Measurements from ENCODE around the gene CD37.

The CD37 gene

DNA sequence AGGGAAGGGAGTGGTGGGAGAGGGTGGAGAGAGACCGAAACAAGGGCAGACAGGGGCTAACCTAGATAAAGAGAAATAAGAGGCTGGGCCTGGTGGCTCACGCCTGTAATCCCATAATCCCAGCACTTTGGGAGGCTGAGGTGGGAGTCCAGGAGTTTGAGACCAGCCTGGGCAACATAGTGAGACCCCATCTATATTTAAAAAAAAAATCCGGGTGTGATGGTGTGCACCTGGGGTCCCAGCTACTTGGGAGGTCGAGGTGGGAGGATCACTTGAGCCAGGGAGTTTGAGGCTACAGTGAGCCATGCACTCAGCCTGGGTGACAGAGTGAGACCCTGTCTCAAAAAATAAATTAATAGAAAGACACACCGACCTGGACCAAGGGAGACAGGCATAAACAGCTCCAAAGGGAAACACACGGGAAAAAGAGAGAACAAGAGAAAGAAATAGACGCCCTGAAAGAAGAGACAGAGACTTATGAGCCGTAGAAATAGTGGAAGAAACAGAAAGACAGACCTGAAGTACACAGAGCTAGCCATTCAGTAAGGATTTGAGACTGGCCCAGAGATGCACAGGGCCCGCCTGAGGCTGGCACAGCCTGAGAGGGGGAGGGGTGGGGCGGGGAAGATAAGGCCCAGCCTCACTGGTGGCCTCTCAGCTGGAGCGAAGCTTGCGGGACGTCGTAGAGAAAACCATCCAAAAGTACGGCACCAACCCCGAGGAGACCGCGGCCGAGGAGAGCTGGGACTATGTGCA lies 2.2 kb downstream of the CD37 start:
- peaks cover 80% of the 10 kb centered on the region for H3K4me1 Mint-ChIP-seq
- H3K27me3 Mint-ChIP-seq = no peaks in the 10 kb centered on the region
- no peak for DNase-seq
- no peak for ATAC-seq
- no peaks in the 10 kb centered on the region for H3K9me3 Mint-ChIP-seq
- peak overlapping the region; percentile 44 to 85 for H3K27ac Mint-ChIP-seq
- peak overlapping the region; percentile 27 to 99 for H3K4me3 Mint-ChIP-seq

DNA sequence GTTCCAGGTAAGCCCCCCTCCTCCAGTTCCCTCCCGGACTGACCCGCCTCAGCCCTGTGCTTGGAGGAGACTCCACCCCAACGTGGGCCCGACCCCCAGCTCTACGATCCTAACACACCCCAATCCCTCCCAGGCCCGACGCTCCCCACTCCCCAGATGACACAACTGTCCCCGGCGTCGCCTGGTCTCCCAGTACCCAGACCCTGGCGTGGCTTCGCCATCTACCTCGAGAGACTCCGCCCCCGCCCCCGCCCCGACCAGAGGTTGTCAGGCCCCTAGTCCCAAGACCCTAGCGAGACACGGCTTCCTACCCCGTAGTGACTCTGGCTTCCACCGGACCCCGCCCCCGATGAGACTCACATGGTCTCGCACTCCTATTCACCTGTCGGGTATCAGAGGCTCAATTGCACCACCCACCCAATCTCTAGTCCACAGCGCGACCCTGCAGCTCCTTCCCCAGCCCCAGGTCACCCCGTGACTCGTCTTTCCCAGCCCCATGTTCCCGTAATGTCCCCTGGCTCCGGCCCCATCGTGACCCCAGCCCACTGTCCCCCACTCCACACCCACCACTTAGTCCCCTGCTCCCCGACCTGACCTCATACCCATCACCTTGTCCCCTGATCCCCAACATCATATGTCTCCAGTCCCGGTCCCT lies 2.9 kb downstream of the CD37 start:
- Mint-ChIP-seq H3K9me3 (no peaks in the 10 kb centered on the region), H3K4me3 (peak overlapping the region in 1 of 2 donors; percentile 19), H3K4me1 (peaks cover 80% of the 10 kb centered on the region), H3K27me3 (no peaks in the 10 kb centered on the region), H3K27ac (no peak overlapping the region)
- peak in 1 of 2 donors; percentile 9 for DNase-seq
- no peak for ATAC-seq

DNA sequence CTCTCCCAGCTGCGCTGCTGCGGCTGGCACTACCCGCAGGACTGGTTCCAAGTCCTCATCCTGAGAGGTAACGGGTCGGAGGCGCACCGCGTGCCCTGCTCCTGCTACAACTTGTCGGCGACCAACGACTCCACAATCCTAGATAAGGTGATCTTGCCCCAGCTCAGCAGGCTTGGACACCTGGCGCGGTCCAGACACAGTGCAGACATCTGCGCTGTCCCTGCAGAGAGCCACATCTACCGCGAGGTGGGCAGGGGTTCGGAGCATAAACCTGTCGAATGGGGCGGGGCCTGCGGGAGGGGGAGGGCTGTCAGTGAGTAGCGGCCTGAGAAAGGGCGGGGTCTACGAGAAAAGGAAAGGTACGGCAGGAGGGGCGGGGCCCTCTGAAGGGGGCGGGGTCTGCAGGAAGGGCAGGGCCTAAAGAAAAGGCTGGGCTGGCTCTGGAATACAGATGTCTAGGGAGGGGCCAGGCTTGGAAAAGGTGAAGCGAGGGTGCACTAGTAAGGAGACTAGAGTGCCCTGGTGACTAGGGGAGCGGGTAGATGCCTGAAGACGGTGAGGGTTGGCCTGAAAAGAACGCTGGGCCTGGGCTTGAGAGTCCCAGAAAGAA lies 3.6 kb downstream of the CD37 start:
- Mint-ChIP-seq H3K27ac (no peak overlapping the region), H3K27me3 (no peaks in the 10 kb centered on the region), H3K4me1 (peaks cover 75% of the 10 kb centered on the region), H3K4me3 (peak overlapping the region in 1 of 2 donors; percentile 19), H3K9me3 (no peaks in the 10 kb centered on the region)
- no peak for ATAC-seq
- peak in 1 of 2 donors; percentile 16 for DNase-seq

DNA sequence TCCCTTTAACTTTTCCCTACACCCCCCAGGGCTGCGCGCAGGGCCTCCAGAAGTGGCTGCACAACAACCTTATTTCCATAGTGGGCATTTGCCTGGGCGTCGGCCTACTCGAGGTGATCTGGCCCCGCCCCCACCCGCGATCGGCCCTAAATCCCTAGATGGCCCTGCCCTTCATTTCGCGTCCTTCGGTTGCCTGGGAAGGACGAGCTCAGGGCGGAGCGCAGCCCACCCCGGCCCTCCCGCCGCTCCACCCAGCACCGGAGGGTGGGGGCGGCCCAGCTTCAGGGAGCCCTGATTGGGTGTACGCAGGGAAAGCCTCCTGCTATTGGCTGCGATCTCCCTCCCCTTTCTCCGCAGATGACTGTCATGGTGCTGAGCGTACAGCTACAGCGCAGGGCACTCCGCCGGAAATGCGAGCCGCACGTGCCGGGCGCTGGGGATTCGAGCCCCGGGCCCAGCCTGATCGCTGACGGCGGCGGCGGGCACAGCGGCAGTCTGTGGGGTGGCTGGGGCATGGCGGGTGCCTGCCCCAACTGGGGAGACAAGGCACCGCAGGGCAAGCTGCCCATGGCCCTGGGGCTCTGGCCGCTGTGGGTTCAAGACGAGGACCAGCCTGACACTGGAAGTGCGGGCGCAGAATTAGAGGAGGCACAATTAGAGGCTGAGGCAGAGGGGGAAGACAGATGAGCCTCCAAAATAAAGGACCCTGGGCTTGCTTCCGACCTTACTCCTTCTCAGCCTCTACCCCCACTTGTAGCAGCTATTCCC lies 4.3 kb downstream of the CD37 start:
- Mint-ChIP-seq H3K9me3 (no peaks in the 10 kb centered on the region), H3K4me3 (no peak overlapping the region), H3K27ac (no peak overlapping the region), H3K4me1 (peaks cover 69% of the 10 kb centered on the region), H3K27me3 (no peaks in the 10 kb centered on the region)
- ATAC-seq = no peak
- DNase-seq = peak in 1 of 2 donors; percentile 7

- Mint-ChIP-seq H3K4me3 (peak overlapping the region in 1 of 2 donors; percentile 19), H3K27ac (peak overlapping the region in 1 of 2 donors; percentile 55), H3K27me3 (no peaks in the 10 kb centered on the region), H3K9me3 (no peaks in the 10 kb centered on the region), H3K4me1 (peaks cover 70% of the 10 kb centered on the region)
- DNase-seq = peak in 1 of 2 donors; percentile 23
- ATAC-seq = no peak
Measured at GRCh38 chr19:49340069-49340864, 5.1 kb downstream of the CD37 start.

DNA sequence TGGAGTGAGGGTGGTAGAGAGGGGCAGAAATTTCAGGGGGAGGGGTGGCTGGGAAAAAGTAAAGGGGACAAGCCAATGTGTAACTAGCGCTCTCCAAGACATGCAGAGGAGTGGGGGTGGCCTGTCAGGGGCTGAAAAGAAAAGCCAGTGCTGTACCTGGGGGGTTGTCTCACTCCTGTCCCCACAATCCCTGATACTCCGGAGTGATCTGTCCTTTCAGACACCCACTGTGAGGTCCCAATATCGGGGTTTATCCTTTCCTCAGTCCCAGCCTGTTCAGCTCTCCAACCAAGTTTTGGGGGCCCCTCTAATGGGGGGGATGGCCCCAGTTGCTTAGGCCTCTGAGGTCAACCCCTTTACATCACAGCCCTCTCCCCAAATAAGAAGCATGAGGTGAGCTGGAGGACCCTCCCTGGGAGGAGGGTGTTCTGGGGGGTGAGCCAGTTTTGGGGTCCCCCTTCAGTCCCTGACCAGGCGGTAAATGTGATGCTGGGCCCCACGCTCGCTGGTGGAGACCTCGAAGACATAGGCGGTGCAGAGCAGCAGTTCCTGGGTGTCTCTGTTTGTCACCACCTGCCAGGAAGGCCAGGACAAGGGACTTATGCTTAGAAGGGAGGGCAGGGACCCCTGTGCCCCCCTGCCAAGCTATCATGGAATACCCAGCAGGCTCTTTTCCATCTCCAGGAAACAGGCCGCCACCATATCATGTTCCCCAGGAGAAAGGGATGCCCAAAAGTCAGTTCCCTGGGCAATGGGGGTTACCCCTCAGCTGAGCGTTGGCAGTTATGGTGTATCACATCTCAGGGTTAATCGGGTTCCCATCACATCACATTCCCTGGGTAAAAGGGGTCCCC lies 5.9 kb downstream of the CD37 start:
- ATAC-seq = no peak
- peak overlapping the region in 1 of 2 donors; percentile 55 for H3K27ac Mint-ChIP-seq
- peak in 1 of 2 donors; percentile 7 for DNase-seq
- no peaks in the 10 kb centered on the region for H3K9me3 Mint-ChIP-seq
- peaks cover 65% of the 10 kb centered on the region for H3K4me1 Mint-ChIP-seq
- no peak overlapping the region for H3K4me3 Mint-ChIP-seq
- H3K27me3 Mint-ChIP-seq = no peaks in the 10 kb centered on the region

- H3K27me3 Mint-ChIP-seq = no peaks in the 10 kb centered on the region
- ATAC-seq = no peak
- DNase-seq = no peak
- H3K4me1 Mint-ChIP-seq = peaks cover 53% of the 10 kb centered on the region
- no peak overlapping the region for H3K4me3 Mint-ChIP-seq
- peak overlapping the region in 1 of 2 donors; percentile 59 for H3K27ac Mint-ChIP-seq
- no peaks in the 10 kb centered on the region for H3K9me3 Mint-ChIP-seq
Measured at GRCh38 chr19:49342291-49342721, 7.1 kb downstream of the CD37 start.

GRCh38 chr19:49343123-49343522 lies 7.9 kb downstream of the CD37 start:
- Mint-ChIP-seq H3K27ac (peak overlapping the region in 1 of 2 donors; percentile 59), H3K27me3 (no peaks in the 10 kb centered on the region), H3K9me3 (no peaks in the 10 kb centered on the region), H3K4me3 (no peak overlapping the region), H3K4me1 (peaks cover 45% of the 10 kb centered on the region)
- DNase-seq (no peak), ATAC-seq (no peak)

GRCh38 chr19:49344505-49345423 lies 9.6 kb downstream of the CD37 start:
- Mint-ChIP-seq H3K27ac (no peak overlapping the region), H3K4me3 (no peak overlapping the region), H3K27me3 (no peaks in the 10 kb centered on the region), H3K4me1 (peaks cover 32% of the 10 kb centered on the region), H3K9me3 (no peaks in the 10 kb centered on the region)
- ATAC-seq = no peak
- no peak for DNase-seq

DNA sequence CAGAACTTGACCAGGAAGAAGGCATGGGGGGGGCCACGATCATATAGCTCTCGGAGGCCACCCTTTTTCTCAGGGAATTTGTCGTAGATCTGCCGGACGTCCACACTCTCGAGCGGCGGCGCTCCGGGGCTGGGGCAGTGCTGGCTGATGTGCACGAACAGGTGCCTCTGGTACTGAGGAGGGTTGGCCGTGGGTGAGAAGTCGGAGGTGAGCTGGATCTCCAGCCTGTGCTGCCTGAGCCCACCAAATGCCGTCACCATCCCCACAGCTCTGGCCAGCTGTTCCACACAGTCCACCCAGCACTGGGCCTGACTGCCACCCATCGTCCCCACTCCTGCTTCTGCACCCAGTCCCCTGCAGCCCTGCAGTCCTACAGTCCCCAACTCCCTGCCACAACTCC lies 12.0 kb downstream of the CD37 start:
- H3K9me3 Mint-ChIP-seq = no peaks in the 10 kb centered on the region
- H3K27me3 Mint-ChIP-seq = no peaks in the 10 kb centered on the region
- DNase-seq (no peak), ATAC-seq (peak; percentile 7)
- H3K4me1 Mint-ChIP-seq = peaks cover 21% of the 10 kb centered on the region
- H3K27ac Mint-ChIP-seq = no peak overlapping the region
- H3K4me3 Mint-ChIP-seq = no peak overlapping the region

- Mint-ChIP-seq H3K4me1 (peaks cover 15% of the 10 kb centered on the region), H3K4me3 (no peak overlapping the region), H3K27ac (no peak overlapping the region), H3K27me3 (no peaks in the 10 kb centered on the region), H3K9me3 (no peaks in the 10 kb centered on the region)
- DNase-seq (no peak), ATAC-seq (peak; percentile 72)
Measured at GRCh38 chr19:49347835-49348234, 12.6 kb downstream of the CD37 start.

GRCh38 chr19:49348305-49349189 lies 13.3 kb downstream of the CD37 start:
- H3K27ac Mint-ChIP-seq = no peak overlapping the region
- no peak overlapping the region for H3K4me3 Mint-ChIP-seq
- H3K9me3 Mint-ChIP-seq = no peaks in the 10 kb centered on the region
- peaks cover 11% of the 10 kb centered on the region for H3K4me1 Mint-ChIP-seq
- no peak for DNase-seq
- no peaks in the 10 kb centered on the region for H3K27me3 Mint-ChIP-seq
- no peak for ATAC-seq
